ACC112 (cell line): Measurements from ENCODE around the gene PPP1R1C.

Experiments used
- H2AFZ ChIP-seq: fragments of 200-600 bp; sonication (generic); one replicate; pipeline ENCODE4 v1.6.0; 2017; ENCODE audit warnings: antibody characterized with exemption, low read length; ENCODE audit not compliant: unreplicated experiment
- H3K27ac ChIP-seq: fragments of 200-600 bp; sonication (generic); 2 replicates; pipeline ENCODE4 v1.5.1; 2014; ENCODE audit warnings: low read depth, mild to moderate bottlenecking, antibody characterized with exemption, low read length, moderate library complexity
- H3K27me3 ChIP-seq: fragments of 200-600 bp; sonication (generic); 2 replicates; pipeline ENCODE4 v1.6.1; 2014; ENCODE audit warnings: mild to moderate bottlenecking, antibody characterized with exemption, low read length, moderate library complexity, mixed read lengths; ENCODE audit not compliant: insufficient read depth
- H3K36me3 ChIP-seq: fragments of 200-600 bp; sonication (generic); 2 replicates; pipeline ENCODE4 v1.6.1; 2016; ENCODE audit warnings: mild to moderate bottlenecking, antibody characterized with exemption, low read length, moderate library complexity, mixed read lengths; ENCODE audit not compliant: insufficient read depth
- H3K4me1 ChIP-seq: fragments of 200-600 bp; sonication (generic); one replicate; pipeline ENCODE4 v1.6.1; 2016; ENCODE audit warnings: low read length, mixed read lengths; ENCODE audit not compliant: insufficient read depth, unreplicated experiment, control insufficient read depth
- H3K4me3 ChIP-seq: fragments of 200-600 bp; sonication (generic); 2 replicates; pipeline ENCODE4 v1.5.1; 2014; ENCODE audit warnings: mild to moderate bottlenecking, low read depth, low read length
- H3K79me2 ChIP-seq: fragments of 200-600 bp; sonication (generic); one replicate; pipeline ENCODE4 v1.6.0; 2016; ENCODE audit warnings: low read length; ENCODE audit not compliant: control insufficient read depth, unreplicated experiment, insufficient read depth

The PPP1R1C gene

GRCh38 chr2:181985632-181986205, at the start of gene PPP1R1C:
Gene PPP1R1C (plus strand): TSS chr2:181985853. CDS start chr2:181986111, 258 bp downstream.
- H2AFZ ChIP-seq, result peak within 1 kb of the TSS; percentile 77
- H3K36me3 ChIP-seq, result no peaks in the 10 kb centered on the region
- no peaks in the 10 kb centered on the region for H3K4me1 ChIP-seq
- H3K79me2 ChIP-seq, result no peaks in the 10 kb centered on the region
- no peak within 1 kb of the TSS for H3K27ac ChIP-seq
- peak within 1 kb of the TSS; percentile 55 for H3K4me3 ChIP-seq
- H3K27me3 ChIP-seq, result no peaks in the 10 kb centered on the region

- no peaks in the 10 kb centered on the region for H3K79me2 ChIP-seq
- H3K36me3 ChIP-seq, result no peaks in the 10 kb centered on the region; the same call in 1 of the 2 replicates
- H3K4me3 ChIP-seq, result no peak overlapping the region
- no peak overlapping the region for H3K27ac ChIP-seq
- peak overlapping the region; percentile 41 for H2AFZ ChIP-seq
- H3K4me1 ChIP-seq, result no peaks in the 10 kb centered on the region
- H3K27me3 ChIP-seq, result no peaks in the 10 kb centered on the region
Measured at GRCh38 chr2:181937473-181937872, 48.2 kb upstream of the PPP1R1C start.

GRCh38 chr2:181943411-181944124, 42.1 kb upstream of the PPP1R1C start:
- H3K4me3 ChIP-seq, result no peak overlapping the region
- H3K79me2 ChIP-seq, result no peaks in the 10 kb centered on the region
- H3K36me3 ChIP-seq, result no peaks in the 10 kb centered on the region
- H3K27me3 ChIP-seq, result no peaks in the 10 kb centered on the region
- H3K4me1 ChIP-seq, result peaks cover 4% of the 10 kb centered on the region
- no peak overlapping the region for H2AFZ ChIP-seq
- no peak overlapping the region for H3K27ac ChIP-seq

GRCh38 chr2:181944164-181944913, 41.3 kb upstream of the PPP1R1C start:
- H3K36me3 ChIP-seq, result no peaks in the 10 kb centered on the region
- H3K79me2 ChIP-seq, result no peaks in the 10 kb centered on the region
- no peak overlapping the region for H3K27ac ChIP-seq
- no peak overlapping the region for H2AFZ ChIP-seq
- H3K27me3 ChIP-seq, result no peaks in the 10 kb centered on the region
- H3K4me1 ChIP-seq, result peaks cover 12% of the 10 kb centered on the region
- no peak overlapping the region for H3K4me3 ChIP-seq

GRCh38 chr2:181944914-181945291, 40.8 kb upstream of the PPP1R1C start:
- Histone ChIP-seq H3K36me3 (no peaks in the 10 kb centered on the region), H3K4me1 (peaks cover 13% of the 10 kb centered on the region), H3K79me2 (no peaks in the 10 kb centered on the region), H3K27me3 (no peaks in the 10 kb centered on the region), H2AFZ (no peak overlapping the region), H3K4me3 (no peak overlapping the region), H3K27ac (no peak overlapping the region)

- no peaks in the 10 kb centered on the region for H3K27me3 ChIP-seq
- H3K79me2 ChIP-seq, result no peaks in the 10 kb centered on the region
- no peaks in the 10 kb centered on the region for H3K36me3 ChIP-seq
- H3K4me1 ChIP-seq, result peaks cover 13% of the 10 kb centered on the region
- H3K27ac ChIP-seq, result no peak overlapping the region
- H3K4me3 ChIP-seq, result no peak overlapping the region
- no peak overlapping the region for H2AFZ ChIP-seq
Measured at GRCh38 chr2:181946444-181947127, 39.1 kb upstream of the PPP1R1C start.

- Histone ChIP-seq H3K27me3 (no peaks in the 10 kb centered on the region), H3K36me3 (no peaks in the 10 kb centered on the region), H2AFZ (no peak overlapping the region), H3K4me3 (no peak overlapping the region), H3K79me2 (no peaks in the 10 kb centered on the region), H3K4me1 (peaks cover 13% of the 10 kb centered on the region), H3K27ac (no peak overlapping the region)
Measured at GRCh38 chr2:181947273-181947672, 38.4 kb upstream of the PPP1R1C start.

- Histone ChIP-seq H3K27me3 (no peaks in the 10 kb centered on the region), H3K4me3 (no peak overlapping the region), H3K27ac (no peak overlapping the region), H2AFZ (peak overlapping the region; percentile 36), H3K36me3 (no peaks in the 10 kb centered on the region), H3K79me2 (no peaks in the 10 kb centered on the region), H3K4me1 (peaks cover 13% of the 10 kb centered on the region)
Measured at GRCh38 chr2:181948227-181948626, 37.4 kb upstream of the PPP1R1C start.

- no peak overlapping the region for H3K4me3 ChIP-seq
- H3K27ac ChIP-seq, result no peak overlapping the region
- no peak overlapping the region for H2AFZ ChIP-seq
- peaks cover 19% of the 10 kb centered on the region for H3K4me1 ChIP-seq
- H3K27me3 ChIP-seq, result no peaks in the 10 kb centered on the region
- no peaks in the 10 kb centered on the region for H3K36me3 ChIP-seq
- H3K79me2 ChIP-seq, result no peaks in the 10 kb centered on the region
Measured at GRCh38 chr2:181949047-181949446, 36.6 kb upstream of the PPP1R1C start.

GRCh38 chr2:181952404-181953226, 33.0 kb upstream of the PPP1R1C start:
- H3K4me1 ChIP-seq, result peaks cover 31% of the 10 kb centered on the region
- H3K27me3 ChIP-seq, result no peaks in the 10 kb centered on the region
- no peaks in the 10 kb centered on the region for H3K36me3 ChIP-seq
- no peaks in the 10 kb centered on the region for H3K79me2 ChIP-seq
- no peak overlapping the region for H2AFZ ChIP-seq
- H3K4me3 ChIP-seq, result no peak overlapping the region
- H3K27ac ChIP-seq, result no peak overlapping the region
